Heart right ventricle (tissue), 16 donors: ENCODE measurements around the gene CIROP. TPM values are rescaled to one million over a fixed set of nuclear protein-coding genes. Genes with fewer than 3 reads are reported as not detected.

ENCODE experiments used
- ATAC-seq, 8 donors: fragments of 200-7000 bp; cut with Tn5 transposase; one replicate each; pipeline ENCODE4 v1.9.1; 2020; ENCODE audit warnings: mild to moderate bottlenecking in 8 of 8, moderate library complexity in 8 of 8, moderate number of reproducible peaks in 1 of 8
- DNase-seq, 2 donors: peaks; one replicate each; pipeline ENCODE4 v3.0.0-alpha.2; 2020
- H3K27ac ChIP-seq, 10 donors: fragments of 200-600 bp; sonication (generic) in 2 of 10; one replicate each; pipeline versions ENCODE4 v1.5.0 to v1.8.0; 2020 to 2022; ENCODE audit warnings: mild to moderate bottlenecking in 3 of 10
- H3K27me3 ChIP-seq, 7 donors: fragments of 200-600 bp; one replicate each; pipeline ENCODE4 v1.8.0; 2021 to 2022; ENCODE audit warnings: mild to moderate bottlenecking in 2 of 7
- H3K36me3 ChIP-seq, 9 donors: fragments of 200-600 bp; sonication (generic) in 1 of 9; one replicate each; pipeline versions ENCODE4 v1.5.0 to v1.8.0; 2020 to 2022; ENCODE audit warnings: mild to moderate bottlenecking in 2 of 9
- H3K4me1 ChIP-seq, 9 donors: fragments of 200-600 bp; sonication (generic) in 1 of 9; one replicate each; pipeline versions ENCODE4 v1.5.0 to v1.8.0; 2020 to 2022; ENCODE audit warnings: mild to moderate bottlenecking in 4 of 9
- H3K4me3 ChIP-seq, 10 donors: fragments of 200-600 bp; sonication (generic) in 2 of 10; one replicate each; pipeline versions ENCODE4 v1.5.0 to v1.8.0; 2020 to 2022; ENCODE audit warnings: mild to moderate bottlenecking in 7 of 10, moderate library complexity in 2 of 10
- H3K9me3 ChIP-seq, 11 donors: fragments of 200-600 bp in 10 of 11; sonication (generic) in 2 of 11; one replicate each; pipeline versions ENCODE4 v1.5.0 to v1.8.0; 2013 to 2022; ENCODE audit warnings: mild to moderate bottlenecking in 2 of 11, control low read depth in 1 of 11, moderate library complexity in 1 of 11
- WGBS, 2 donors: extraction: QIAGEN DNeasy Blood & Tissue Kit; methylation state at CpG; one replicate each; pipeline ENCODE4 v1.1.7; 2013; ENCODE audit warnings: inconsistent platforms in 1 of 2; 5-methylcytosine and 5-hydroxymethylcytosine counted together
- intact Hi-C, 10 donors: fragments of 100-400 bp; cut with DNase I; formaldehyde crosslinking; loops; one replicate each; pipeline versions ENCODE4 v1.11.1 to v1.14.2; 2022
- polyA plus RNA-seq, 2 donors: library from polyadenylated mRNA; stranded (reverse); fragments of 200-250 nt; gene quantifications; one replicate each; pipeline ENCODE4 v1.2.3, GENCODE V29; 2013
- total RNA-seq, 10 donors: library from RNA; stranded (reverse); fragmentation: NEBNext Ultra II Directional in 3 of 10; extraction: Animal tissue kit (Norgen Biotek cat#: 25700) in 3 of 10; gene quantifications; one replicate each; pipeline versions ENCODE4 v1.2.1 to v1.2.4, GENCODE V29; 2021 to 2023
- TF ChIP-seq, protein P1 (sequence below), 9 donors: fragments of 200-600 bp; sonication (generic) in 2 of 9; IDR thresholded peaks; one replicate each; pipeline versions ENCODE4 v1.5.0 to v1.8.0; 2021 to 2022; ENCODE audit warnings: antibody characterized with exemption in 9 of 9, mild to moderate bottlenecking in 5 of 9, moderate library complexity in 1 of 9
- donor health status: Arrhythmogenic right ventricular cardiomyopathy.
- donor health status: ischemic (EF 13 %, LVEDD 7.1; RV severe dilation, severe dysfunction).
- donor health status: healthy with polysubstance abuse.
- donor health status: DM: no; HTN: yes; CAD: no.
- donor health status: DM: no; HTN: no; CAD: no.
- donor health status: ischemic (EF 25% LVEDD 6.9; RV normal size, moderate dysfunction).
- donor health status: ischemic (EF 25% LVEDD 5.7; RV mildly dilated, moderate dysfunction).
- donor health status: healthy.
- donor health status: DM: yes; HTN: yes; CAD: no.
- donor health status: Ischemic cardiomyopathy.
- donor health status: ischemic (EF 35%, LVEDD 5.7; RV mildly dilated, moderate dysfunction).
- donor health status: nonischemic (EF 11% LVEDD 7.7; RV severe dilation, severe dysfunction).
- donor health status: DM: yes; HTN: yes; CAD: no.
- donor health status: PGD.
- donor health status: ischemic (EF 29% LVEDD 5.4; RV normal size, mild dysfunction).
- donor health status: nonischemic (EF 23%, LVEDD 6.1; RV moderate dilation, normal function).

The CIROP gene
- total and polyA plus RNA-seq, 12 donors: not detected

DNA sequence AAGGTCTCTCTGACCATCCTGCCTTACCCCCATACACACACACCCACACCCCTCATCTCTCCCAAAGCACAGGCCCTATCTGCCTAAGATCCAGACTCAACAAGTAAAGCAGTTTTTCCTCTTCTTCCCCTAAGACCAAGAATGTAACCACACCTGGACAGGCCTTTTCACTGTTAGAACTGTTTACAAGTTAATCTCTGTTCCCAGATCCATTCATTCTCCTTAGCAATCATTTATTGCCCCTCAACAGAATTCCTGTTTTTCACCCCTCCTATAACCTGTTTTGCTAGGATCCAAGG, 1.9 kb upstream of the CIROP start:
- TF ChIP-seq, protein P1, sequence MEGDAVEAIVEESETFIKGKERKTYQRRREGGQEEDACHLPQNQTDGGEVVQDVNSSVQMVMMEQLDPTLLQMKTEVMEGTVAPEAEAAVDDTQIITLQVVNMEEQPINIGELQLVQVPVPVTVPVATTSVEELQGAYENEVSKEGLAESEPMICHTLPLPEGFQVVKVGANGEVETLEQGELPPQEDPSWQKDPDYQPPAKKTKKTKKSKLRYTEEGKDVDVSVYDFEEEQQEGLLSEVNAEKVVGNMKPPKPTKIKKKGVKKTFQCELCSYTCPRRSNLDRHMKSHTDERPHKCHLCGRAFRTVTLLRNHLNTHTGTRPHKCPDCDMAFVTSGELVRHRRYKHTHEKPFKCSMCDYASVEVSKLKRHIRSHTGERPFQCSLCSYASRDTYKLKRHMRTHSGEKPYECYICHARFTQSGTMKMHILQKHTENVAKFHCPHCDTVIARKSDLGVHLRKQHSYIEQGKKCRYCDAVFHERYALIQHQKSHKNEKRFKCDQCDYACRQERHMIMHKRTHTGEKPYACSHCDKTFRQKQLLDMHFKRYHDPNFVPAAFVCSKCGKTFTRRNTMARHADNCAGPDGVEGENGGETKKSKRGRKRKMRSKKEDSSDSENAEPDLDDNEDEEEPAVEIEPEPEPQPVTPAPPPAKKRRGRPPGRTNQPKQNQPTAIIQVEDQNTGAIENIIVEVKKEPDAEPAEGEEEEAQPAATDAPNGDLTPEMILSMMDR (IDR thresholded peaks at IDR 0.05): no peak
- intact Hi-C loops: loop anchor here in 1 of 10 donors (5.0 kb wide), 1 partner anchor 39 kb away; no protein-coding TSS in a partner anchor
- Histone ChIP-seq H3K4me1 (peaks cover 0 to 13% (median 0%) of the 10 kb centered on the region in 9 donors), H3K36me3 (no peaks in the 10 kb centered on the region), H3K27ac (no peak overlapping the region), H3K9me3 (no peaks in the 10 kb centered on the region), H3K27me3 (peaks cover 0 to 14% (median 5%) of the 10 kb centered on the region in 7 donors), H3K4me3 (no peak overlapping the region)
- no peak for ATAC-seq
- no peak for DNase-seq

GRCh38 chr14:23105348-23105824, 597 bp upstream of the CIROP start:
- H3K4me1 ChIP-seq: peaks cover 0 to 13% (median 0%) of the 10 kb centered on the region in 9 donors

DNA sequence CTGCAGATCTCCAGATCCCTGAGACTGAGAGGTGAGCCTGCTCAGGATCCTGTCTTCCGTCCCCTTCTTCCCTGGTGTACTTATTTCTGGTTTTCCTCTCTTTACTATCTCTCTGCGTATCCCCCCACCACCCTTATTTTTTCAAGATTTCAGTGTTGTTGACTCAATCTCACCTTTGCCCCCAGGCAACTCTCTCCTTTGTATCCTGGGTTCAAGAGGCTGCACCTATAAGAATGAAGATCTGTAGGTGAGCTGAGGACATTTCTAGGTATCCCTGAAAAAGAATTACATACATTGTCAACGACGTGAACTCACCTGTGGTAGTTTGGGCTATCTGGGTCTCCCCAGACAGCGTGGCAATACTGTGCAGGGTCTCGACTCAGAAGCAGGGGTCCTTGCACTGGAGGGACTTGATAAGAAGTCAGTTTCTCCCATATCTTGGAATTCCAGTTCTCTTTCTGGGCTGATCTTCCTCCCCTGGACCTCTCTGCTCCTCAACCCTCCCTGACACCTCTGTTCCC, 659 bp downstream of the CIROP start:
- H3K9me3 ChIP-seq: no peaks in the 10 kb centered on the region
- H3K27ac ChIP-seq: no peak overlapping the region
- H3K4me3 ChIP-seq: no peak overlapping the region
- WGBS, 2 donors: 78 to 83% methylated on average over 6 of the region's 6 CpGs
- peaks cover 0 to 16% (median 5%) of the 10 kb centered on the region in 9 donors for H3K4me1 ChIP-seq
- intact Hi-C loops: no loop called here
- TF ChIP-seq, protein P1 (IDR thresholded peaks at IDR 0.05): no peak
- no peak for ATAC-seq
- no peaks in the 10 kb centered on the region for H3K27me3 ChIP-seq
- DNase-seq: no peak
- H3K36me3 ChIP-seq: peaks cover 0 to 6% (median under 1%) of the 10 kb centered on the region in 9 donors

More at GRCh38 chr14:23105348-23105824, 597 bp upstream of the CIROP start:
- TF ChIP-seq, protein P1 (IDR thresholded peaks at IDR 0.05): no peak
- DNase-seq (no peak), ATAC-seq (no peak)
- Histone ChIP-seq H3K27ac (no peak overlapping the region), H3K4me3 (no peak overlapping the region), H3K36me3 (no peaks in the 10 kb centered on the region), H3K9me3 (no peaks in the 10 kb centered on the region), H3K27me3 (peaks cover 0 to 8% (median 0%) of the 10 kb centered on the region in 7 donors)
- intact Hi-C loops: loop anchor here in 1 of 10 donors (5.0 kb wide), 1 partner anchor 38 kb away; no protein-coding TSS in a partner anchor
- WGBS, 2 donors: 91 to 93% methylated on average over 4 of the region's 4 CpGs

DNA sequence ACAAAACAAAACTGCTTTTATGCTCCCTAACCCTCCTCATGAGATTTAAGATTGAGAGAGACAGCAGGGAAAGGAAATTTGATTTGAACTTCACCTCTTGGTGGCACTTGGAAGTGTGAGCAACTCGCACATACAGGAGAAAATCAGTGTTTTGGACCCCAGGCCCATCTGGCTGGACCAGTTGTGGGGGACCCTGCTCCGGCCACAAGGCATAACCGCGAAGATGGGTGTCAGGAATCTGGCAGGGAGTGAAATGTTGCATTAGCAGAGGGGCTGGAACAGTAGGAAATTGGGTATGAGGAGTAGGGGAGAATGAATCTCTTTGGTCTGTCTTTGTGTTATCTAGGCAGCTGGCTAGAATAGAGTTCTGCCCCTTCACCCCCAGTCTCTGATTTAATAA, 1.2 kb downstream of the CIROP start:
- no peak overlapping the region for H3K4me3 ChIP-seq
- H3K9me3 ChIP-seq: no peaks in the 10 kb centered on the region
- ATAC-seq: no peak
- peaks cover 0 to 11% (median 6%) of the 10 kb centered on the region in 9 donors for H3K36me3 ChIP-seq
- TF ChIP-seq, protein P1 (IDR thresholded peaks at IDR 0.05): no peak
- DNase-seq: no peak
- WGBS, 2 donors: 84 to 92% methylated on average over 4 of the region's 4 CpGs
- H3K27me3 ChIP-seq: no peaks in the 10 kb centered on the region
- intact Hi-C loops: no loop called here
- H3K4me1 ChIP-seq: peaks cover 0 to 19% (median 8%) of the 10 kb centered on the region in 9 donors
- no peak overlapping the region for H3K27ac ChIP-seq
